Retinal pigment epithelial cell (primary cell): ENCODE data around the gene VILL.

Experiments used
- DNase-seq: peaks from one replicate; pipeline ENCODE4 v3.0.0-alpha.2; 2010; ENCODE audit warnings: low read depth
- H3K4me3 ChIP-seq: 2 replicates; pipeline ENCODE4 v1.5.1; 2011; ENCODE audit warnings: mild to moderate bottlenecking, low read length, control low read depth, moderate library complexity
- CTCF ChIP-seq: conservative IDR thresholded peaks from 2 replicates; pipeline ENCODE4 v1.5.1; 2011; ENCODE audit warnings: low read depth, low read length, control low read depth, inconsistent platforms

VILL gene

DNA sequence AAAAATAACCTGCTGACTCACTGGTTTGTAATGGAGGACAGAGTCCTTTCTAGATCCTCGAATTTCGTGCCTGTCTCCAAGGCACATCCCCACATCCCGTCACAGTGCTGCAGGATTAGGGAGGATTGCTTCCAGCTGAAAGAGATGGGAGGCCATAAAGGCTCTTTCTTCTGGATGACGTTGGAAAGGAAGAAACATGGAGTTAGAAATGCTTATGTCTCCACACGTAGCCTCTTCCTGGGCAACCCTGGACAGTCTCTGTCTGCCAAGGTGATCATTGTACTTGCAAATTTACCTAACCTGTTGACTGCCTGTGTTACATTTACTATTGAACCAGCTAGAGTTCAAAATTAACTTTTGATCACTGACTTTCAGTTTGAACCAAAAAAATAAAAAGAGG is 27.6 kb upstream of the VILL start:
- H3K4me3 ChIP-seq, result no peak overlapping the region
- no peak for DNase-seq
- no peak for TF ChIP-seq CTCF

GRCh38 chr3:37963635-37964034 is 27.0 kb upstream of the VILL start:
- no peak for TF ChIP-seq CTCF
- no peak for DNase-seq
- H3K4me3 ChIP-seq, result no peak overlapping the region

GRCh38 chr3:37964146-37964545 is 26.4 kb upstream of the VILL start:
- H3K4me3 ChIP-seq, result no peak overlapping the region
- DNase-seq, result no peak
- TF ChIP-seq CTCF, result no peak

DNA sequence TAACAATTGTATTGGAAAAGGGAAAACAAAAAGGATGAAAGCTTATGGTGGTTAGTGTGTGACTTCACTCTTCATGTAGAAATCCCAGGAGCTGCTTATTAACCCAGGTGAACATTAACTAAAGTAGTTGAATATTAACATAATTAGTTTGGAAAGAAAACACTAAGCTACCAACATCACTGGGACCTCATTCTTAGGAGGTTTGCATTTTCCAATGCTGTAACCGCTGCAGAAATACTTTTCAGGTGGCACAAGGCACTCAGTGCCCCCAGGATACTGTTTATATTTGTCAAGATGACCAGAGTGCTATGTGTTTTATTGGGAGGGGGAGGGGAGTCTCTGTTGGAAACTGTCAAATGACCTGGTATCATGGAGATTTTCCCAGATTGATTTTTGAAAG is 25.9 kb upstream of the VILL start:
- DNase-seq, result no peak
- no peak for TF ChIP-seq CTCF
- no peak overlapping the region for H3K4me3 ChIP-seq

- TF ChIP-seq CTCF, result peak; percentile 95
- no peak for DNase-seq
- H3K4me3 ChIP-seq, result no peak overlapping the region
These were observed 23.2 kb upstream of the VILL start for GRCh38 chr3:37967260-37967881.

GRCh38 chr3:37968199-37968598 is 22.4 kb upstream of the VILL start:
- DNase-seq, result no peak
- TF ChIP-seq CTCF, result no peak
- no peak overlapping the region for H3K4me3 ChIP-seq

DNA sequence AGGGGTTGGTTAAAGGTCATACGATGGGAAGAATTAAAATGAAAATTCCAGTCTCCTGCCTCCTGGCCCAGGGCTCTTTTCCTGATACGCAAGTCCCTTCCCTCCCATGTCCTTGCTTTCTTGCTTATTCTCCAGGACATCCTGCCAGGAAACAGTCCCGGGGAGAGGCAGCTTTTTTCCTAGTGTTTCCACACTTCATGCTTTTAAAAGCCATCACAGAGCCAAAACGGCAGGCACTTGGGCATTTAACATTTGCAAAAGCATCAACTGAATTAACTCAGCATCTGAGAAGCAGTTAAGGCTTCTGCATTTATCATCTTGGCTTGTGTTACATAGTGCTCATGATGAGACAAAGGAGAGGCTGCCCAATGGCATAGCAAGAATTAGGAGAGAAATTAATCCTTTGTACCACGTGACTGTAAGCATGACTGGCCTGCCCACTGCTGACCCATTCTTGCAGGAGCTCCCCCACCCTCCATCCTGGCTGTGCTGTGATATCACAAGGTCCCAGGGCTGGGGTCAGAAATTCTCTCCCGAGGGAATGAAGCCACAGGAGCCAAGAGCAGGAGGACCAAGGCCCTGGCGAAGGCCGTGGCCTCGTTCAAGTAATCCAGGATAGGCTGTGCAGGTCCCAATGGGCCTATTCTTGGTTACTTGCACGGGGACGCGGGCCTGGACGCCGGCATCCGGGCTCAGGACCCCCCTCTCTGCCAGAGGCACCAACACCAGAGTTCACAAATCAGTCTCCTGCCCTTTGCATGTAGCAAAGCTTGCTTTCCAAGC is 21.6 kb upstream of the VILL start:
- DNase-seq, result no peak
- no peak for TF ChIP-seq CTCF
- H3K4me3 ChIP-seq, result no peak overlapping the region
